K562 (cell line): ENCODE data around the gene ART4.

Experiments used
- ATF3 ChIP-seq, 2 experiments: fragments of 450-650 bp in 1 of 2; sonication (generic) in 1 of 2; formaldehyde crosslinking in 1 of 2; IDR thresholded peaks in 1 of 2; conservative IDR thresholded peaks in 1 of 2; 2 replicates each; pipeline versions ENCODE4 v1.6.1 to v1.8.1; 2016 to 2023; ENCODE audit warnings: mild to moderate bottlenecking in 2 of 2, moderate library complexity in 2 of 2, inconsistent platforms in 1 of 2, missing genetic modification reagents in 1 of 2
- CTCF ChIP-seq, 3 experiments: IDR thresholded peaks in 2 of 3; conservative IDR thresholded peaks in 1 of 3; 2 replicates each; pipeline ENCODE4 v1.5.1; 2011 to 2012; ENCODE audit warnings: low read length in 3 of 3, mild to moderate bottlenecking in 3 of 3, control low read depth in 2 of 3, improper control_type of control experiment in 1 of 3, inconsistent platforms in 1 of 3, low read depth in 1 of 3, mixed read lengths in 1 of 3, moderate library complexity in 1 of 3; ENCODE audit not compliant: insufficient read depth in 2 of 3
- HNRNPK ChIP-seq: fragments of 200-400 bp; formaldehyde crosslinking; IDR thresholded peaks from one replicate; pipeline ENCODE4 v1.6.1; 2018; ENCODE audit warnings: mild to moderate bottlenecking, low read depth, low read length; ENCODE audit not compliant: poor library complexity, severe bottlenecking
- SP1 ChIP-seq: sonication (generic); formaldehyde crosslinking; IDR thresholded peaks from 2 replicates; pipeline ENCODE4 v1.8.1; 2022; ENCODE audit warnings: mild to moderate bottlenecking, missing genetic modification reagents

GRCh38 chr12:14843425-14843887, at the start of gene ART4:
- no peak for TF ChIP-seq SP1
- TF ChIP-seq ATF3 (IDR thresholded peaks at IDR 0.05) = no peak
- TF ChIP-seq ATF3 (CRISPR knock-in tag; conservative IDR thresholded peaks at IDR 0.05) = no peak
- no peak for TF ChIP-seq HNRNPK
- TF ChIP-seq CTCF (IDR thresholded peaks at IDR 0.05 in 2 of 3, conservative IDR thresholded peaks at IDR 0.05 in 1 of 3; ENCODE audit: insufficient read depth in 2 of 3, low read depth in 1 of 3, low read length in 3 of 3) = no peak
